ENCODE results near the gene MASP1. TPM values are rescaled to one million over a fixed set of nuclear protein-coding genes. Genes with fewer than 3 reads are reported as not detected.
"Not testable (repeated sequence)": the region's sequence is repeated elsewhere in the genome, so short reads cannot be mapped to it uniquely, and the experiment has no call there.

The MASP1 gene
- total RNA-seq, 1 donor from 2014 or later = 4.6 TPM

DNA sequence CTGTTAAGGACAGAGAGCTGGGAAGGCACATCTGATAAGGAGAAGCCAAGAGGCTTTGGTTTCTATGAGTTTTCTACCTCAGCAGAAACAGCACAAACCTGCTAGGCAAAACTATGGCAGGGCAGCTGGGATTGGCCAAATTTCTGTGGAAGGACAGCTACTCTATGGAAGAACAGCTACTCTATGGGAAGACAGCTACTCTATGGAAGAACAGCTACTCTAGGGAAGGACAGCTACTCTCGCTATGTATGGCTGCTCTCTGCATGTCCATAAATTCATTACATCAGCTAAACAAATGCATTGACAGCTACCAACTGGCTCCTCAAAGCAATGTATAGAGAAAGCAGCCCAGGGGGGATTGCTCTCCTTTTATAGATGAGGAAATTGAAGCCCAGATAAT is 24.8 kb downstream of the MASP1 start:
- DNase-seq (ENCODE audit: extremely low read depth, low read depth, low spot score) = no peak

DNA sequence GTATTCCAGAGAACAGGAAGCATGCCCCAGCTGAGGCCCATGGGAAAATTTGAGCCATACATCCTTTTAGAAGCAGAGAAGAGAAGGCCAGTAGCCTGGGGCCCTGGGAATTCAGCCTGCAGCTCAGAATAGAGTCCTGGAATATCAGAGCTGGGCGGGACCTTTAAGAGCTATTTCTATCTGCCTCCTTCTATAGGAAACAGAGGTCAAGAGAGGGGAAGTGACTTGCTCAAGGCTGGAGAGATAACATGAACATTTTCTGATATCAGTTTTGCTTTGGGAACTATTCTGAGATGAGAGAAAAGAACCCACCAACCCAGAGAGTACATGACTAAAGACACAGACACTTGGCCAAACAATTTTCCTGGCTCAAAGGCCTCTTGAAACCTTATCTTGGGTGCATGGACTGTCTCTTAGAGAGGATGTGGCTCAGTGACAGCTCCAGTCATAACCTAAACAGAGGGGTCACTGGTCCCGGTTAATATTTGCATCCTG is 26.0 kb downstream of the MASP1 start:
- peak; percentile 74 for DNase-seq (ENCODE audit: extremely low read depth, low read depth, low spot score)

DNA sequence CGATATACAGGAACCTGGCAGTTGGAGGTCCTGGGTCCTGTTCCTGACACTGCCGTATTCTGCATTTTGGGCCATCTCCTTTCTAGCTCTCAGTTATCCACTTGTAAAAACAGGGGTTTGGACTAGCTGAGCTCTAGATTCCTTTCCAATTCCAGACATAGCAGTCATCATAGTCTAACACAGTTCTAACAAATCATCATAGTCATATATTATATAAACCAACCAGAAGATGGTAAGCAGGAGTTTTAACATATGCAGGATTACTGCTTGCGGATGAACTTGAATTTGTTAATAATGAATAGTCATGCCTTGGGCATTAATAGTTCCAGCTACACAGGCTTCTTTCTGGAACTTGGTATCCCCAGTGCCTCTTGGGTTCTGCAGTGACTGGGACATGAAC is 26.6 kb downstream of the MASP1 start:
- no peak for DNase-seq (ENCODE audit: extremely low read depth, low read depth, low spot score)

DNA sequence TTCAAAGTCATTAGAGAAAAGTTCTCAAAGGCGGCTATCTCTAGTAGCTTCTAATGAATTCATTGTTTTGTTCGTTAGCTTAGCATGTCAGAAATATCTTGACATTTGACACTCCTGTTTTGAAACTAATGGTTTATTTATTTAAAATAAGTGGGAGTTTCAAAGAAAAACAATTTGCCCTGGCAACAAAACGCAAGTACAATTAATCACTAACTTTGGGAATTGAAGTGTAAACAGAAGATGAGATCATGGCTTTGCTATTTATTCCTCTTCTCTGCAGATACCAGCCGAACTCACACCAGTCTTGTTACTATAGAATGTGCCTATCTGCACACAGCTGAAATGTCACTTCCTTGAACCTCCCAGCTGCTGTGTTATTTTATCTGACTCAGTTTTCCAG is 27.5 kb downstream of the MASP1 start:
- peak; percentile 41 for DNase-seq (ENCODE audit: extremely low read depth, low read depth, low spot score)

DNA sequence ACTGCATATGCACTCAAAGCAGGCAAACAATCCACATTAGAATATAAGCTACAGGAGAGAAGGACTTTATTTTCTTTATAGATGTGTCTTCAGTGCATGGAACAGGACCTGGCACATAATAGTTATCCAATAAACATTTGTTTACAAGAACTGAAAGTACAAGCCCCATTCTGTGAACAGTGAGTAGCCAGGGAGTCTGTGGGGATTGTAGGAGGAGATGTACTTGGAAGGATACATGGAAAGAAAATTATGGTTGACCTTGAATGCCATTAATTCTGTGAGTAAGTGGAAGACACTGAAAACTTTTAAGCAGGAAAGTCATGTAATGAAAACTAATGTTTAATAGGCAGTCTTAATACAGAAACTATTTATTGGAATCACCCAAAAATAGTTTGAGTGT is 28.3 kb downstream of the MASP1 start:
- no peak for DNase-seq (ENCODE audit: extremely low read depth, low read depth, low spot score)

DNA sequence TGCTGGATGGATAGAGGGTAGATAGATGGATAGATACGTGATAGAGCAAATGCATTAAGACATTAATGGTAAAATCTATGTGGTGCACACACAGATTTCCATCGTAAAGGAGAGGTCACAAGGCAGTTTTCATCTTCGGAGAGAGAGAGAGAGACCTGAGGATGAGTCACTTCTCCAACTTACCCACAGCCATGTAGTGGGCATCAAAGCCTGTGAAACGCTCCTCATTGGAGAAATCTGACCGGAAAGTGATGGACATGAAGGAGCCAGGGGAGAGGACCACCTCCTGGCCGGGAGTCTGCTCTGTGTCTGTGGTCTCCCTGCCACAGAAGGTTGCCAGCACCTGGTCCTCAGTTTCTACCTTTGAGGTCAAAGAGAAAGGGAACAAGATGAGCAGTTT is 29.2 kb downstream of the MASP1 start:
- no peak for DNase-seq (ENCODE audit: extremely low read depth, low read depth, low spot score)

DNA sequence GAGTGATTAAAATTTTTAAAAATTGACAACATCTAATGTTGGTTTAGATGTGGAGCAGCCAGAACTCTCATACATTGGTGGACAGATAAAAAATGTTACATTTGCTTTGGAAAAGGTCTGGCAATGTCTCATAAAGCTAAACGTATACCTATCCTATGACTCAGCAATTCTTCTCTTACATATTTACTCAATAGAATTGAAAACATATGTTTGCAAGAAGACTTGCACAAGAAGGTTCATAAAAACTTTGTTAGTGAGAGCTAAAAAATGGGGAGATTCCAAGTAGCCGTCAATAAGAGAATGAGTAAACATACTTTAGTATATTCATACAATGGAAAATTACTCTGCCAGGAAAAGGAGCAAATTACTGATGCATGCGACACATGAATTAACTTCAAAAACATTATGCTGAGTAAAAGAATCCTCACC is 30.0 kb downstream of the MASP1 start:
- no peak for DNase-seq (ENCODE audit: extremely low read depth, low read depth, low spot score)

DNA sequence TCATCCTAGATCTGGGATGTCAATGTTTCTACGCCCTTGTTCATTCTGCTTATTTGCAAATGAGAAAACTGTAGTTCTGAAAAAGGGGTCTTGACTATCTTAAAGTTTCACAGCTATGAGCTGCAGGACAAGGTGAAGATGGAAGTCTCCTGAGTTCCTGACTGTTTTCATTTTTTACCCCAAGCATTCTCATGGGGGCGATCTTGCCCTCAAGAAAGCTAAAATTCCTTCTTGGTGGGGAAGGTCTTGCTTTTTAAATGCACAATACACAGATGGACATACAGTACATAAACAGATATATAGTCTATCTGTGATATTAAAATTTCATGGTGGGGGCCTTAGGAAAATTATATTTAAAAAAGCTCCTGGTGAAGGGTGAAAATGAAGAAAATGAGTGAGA is 32.4 kb downstream of the MASP1 start:
- no peak for DNase-seq (ENCODE audit: extremely low read depth, low read depth, low spot score)

DNA sequence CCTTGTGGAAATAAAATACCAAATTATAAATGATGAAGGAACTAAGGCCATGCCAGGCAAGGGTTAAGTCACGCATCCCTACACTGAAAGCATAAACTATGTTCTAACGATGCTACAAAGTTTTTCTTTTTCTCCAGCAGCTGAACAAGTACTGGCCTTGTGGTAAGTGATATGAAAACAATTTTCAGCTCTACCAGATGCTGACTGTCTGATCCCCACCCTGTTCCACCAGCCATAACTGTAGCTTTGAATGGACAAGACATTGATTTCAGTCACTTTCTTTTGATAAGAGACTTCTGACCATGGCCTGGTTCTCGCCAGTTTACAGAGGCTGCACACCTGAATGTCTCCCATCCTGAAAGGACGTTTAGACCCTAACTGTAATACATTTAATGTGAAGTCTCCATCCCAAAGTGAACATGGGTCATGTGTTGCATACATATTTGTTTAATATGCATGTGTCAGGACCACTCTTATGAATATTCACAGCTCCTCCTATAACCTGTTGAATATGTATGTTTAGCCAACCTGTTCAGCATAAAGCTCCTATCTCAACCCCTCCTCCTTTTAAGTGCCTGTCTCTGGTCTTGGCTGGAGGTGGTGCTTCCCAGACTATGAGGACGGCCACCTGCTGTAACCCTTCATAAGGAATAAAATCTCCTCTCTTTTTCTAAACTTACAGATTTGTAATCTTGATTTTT is 33.4 kb downstream of the MASP1 start:
- DNase-seq (ENCODE audit: extremely low read depth, low read depth, low spot score) = no peak

DNA sequence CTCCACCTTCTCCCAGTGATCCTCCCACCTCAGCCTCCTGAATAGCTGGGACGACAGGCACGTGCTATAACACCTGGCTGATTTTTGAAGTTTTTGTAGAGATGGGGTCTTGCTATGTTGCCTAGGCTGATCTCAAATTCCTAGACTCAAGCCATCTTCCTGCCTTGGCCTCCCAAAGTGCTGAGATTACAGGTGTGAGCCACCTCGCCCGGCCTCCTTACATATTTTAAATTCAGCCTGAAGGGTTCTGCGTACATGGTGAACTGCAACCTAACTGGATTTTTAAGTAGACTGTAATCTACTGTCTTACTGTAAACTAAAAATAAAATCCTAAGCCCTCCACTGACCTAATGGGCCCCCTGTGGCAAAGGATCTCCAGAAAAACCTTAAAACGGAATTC is 34.1 kb downstream of the MASP1 start:
- no peak for DNase-seq (ENCODE audit: extremely low read depth, low read depth, low spot score)

DNA sequence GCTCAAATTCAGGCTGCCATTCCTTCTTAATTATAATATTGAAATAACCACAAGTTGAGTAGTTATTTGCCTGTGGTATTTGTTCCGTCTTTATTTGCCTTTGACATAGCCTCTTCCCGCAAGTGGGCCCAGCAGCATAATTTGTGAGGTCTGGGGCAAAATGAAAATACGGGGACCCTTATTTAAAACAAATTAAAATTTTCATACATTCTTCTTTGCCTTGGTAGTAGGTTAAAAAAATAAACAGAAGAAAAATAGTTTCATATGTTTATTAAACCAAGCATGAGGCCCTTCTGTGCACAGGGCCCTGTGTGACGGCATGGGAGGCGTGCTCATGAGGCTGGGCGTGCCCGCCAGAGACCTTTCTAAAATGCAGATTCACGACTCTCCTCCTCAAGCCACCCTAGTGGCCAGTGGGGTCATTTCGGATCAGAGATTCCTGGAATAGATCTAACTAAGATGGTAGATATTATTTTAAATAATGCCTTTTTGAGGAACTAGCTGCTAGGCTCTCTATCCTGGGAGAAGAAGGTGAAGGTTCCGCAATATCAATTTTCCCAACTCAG is 35.4 kb downstream of the MASP1 start:
- DNase-seq (ENCODE audit: extremely low read depth, low read depth, low spot score) = no peak

DNA sequence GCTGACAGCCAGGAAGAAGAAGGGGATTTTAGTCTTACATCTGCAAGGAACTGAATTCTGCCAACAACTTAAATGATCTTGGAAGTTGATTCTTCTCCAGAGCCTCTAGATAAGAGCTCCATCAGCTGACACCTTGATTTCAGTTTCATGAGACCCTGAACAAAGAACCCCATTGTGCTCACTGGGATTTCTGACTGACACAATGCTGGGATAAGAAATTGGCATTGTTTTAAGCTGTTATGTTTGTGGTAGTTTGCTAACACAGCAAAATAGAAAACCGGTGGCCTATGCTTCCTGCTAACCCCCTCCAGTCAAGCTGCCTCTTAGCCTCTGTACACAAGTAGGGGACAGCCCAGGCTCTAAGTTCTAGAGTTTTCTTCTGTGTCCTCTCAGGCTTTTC is 36.2 kb downstream of the MASP1 start:
- DNase-seq (ENCODE audit: extremely low read depth, low read depth, low spot score) = no peak

DNA sequence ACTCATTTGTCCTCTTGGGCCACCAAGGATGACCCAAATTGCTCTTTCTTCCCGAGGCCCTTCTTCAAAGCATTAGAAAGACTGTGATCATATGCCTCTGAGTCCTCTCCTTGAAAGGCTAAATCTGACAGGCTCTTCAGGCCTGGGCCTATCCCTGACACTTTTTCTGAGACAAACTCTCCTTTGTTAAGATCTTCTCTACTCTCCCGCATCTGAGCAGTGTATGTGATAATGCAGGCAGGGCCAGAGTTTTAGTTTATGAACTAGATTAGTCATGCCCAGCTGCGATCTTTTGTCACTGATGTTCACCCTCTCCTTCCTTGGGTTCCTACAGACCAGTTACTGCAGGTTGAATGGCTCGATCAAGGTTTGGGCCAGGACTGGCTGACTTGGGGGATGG is 39.2 kb downstream of the MASP1 start:
- no peak for DNase-seq (ENCODE audit: extremely low read depth, low read depth, low spot score)

DNA sequence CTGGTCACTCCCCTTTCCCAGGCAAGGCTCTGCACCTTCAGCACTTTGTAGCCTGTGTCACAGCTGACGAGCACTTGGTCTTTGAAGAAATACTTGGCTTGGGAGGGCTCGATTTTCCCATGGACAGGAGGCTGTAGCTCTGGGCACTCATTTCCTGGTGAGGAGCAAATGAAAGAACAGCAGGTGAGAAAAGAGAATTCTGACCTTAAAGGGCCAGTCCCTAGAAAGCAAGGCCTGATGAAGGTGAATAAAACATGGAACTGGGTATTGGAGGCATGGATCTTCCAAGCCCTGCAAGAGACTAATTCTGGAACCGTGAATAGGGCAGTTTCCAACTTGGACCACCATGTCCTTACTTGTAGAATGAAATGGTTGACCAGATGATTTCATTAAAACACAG is 39.9 kb downstream of the MASP1 start:
- DNase-seq (ENCODE audit: extremely low read depth, low read depth, low spot score) = no peak

DNA sequence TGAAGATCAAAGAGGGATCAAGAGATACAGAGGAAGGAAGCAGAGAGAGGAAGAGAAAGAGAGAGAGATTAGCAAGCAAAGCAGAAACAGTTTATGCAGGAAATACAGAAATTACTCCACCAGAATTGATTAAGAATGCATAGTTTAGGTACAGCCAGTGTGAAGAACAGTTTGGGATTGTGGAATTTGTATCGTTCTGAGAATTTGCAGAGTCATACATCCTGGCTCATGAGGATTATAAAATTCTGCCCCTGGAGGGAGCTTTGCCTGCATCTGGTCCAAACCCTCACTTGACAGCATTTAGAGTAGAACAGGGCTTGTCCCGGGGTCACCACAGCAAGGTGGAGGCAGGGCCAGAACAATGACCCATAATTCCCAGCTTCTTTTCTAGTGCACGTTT is 44.1 kb downstream of the MASP1 start:
- no peak for DNase-seq (ENCODE audit: extremely low read depth, low read depth, low spot score)

DNA sequence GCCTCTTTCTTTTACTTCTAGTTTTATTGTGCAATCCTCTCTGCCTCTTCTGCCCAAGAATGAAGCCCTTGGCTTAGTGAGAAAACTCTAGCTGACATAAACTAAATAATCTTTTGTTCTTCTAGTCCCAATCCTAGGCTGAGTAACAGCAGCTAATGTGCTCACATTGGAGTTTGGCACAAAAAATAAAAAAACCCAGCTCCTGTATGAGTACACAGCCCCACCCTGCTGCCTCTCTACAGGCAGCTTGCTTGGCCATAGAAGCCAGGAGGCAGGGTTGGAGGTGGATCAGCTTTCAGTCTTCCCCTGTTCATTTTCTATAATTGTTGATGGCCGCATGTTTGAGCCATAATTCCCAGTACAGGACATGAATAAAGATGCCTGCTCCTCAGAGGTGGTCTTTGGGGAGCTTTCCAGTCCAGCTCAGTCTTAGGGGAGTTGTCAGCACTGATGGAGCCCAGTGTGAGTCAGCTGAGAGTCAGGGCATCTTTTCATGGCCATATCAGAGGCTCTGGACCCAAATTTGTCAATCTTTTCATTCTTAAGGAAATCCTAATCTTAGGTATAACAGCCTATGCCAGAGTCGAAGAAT is 47.5 kb downstream of the MASP1 start:
- no peak for DNase-seq (ENCODE audit: extremely low read depth, low read depth, low spot score)

DNA sequence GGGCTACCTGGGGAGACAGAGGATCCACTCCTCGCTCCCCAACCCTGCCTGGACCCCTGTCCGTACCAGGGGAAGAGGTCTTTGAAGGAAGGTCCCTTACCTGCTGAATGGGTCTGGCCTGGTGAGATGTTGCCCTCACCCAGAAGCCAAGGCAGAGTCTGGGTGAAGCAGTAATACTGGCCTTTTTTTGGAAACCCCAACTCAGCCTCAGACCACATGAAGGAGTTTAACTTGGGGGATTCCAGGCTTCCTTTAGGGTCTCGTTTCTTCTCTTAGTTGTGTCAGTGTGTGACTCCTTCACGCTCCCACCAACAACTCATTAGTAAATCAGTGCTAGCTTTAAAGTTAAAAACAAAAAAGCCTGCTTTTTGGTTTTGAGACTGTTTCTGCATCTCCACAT is 48.6 kb downstream of the MASP1 start:
- no peak for DNase-seq (ENCODE audit: extremely low read depth, low read depth, low spot score)

DNA sequence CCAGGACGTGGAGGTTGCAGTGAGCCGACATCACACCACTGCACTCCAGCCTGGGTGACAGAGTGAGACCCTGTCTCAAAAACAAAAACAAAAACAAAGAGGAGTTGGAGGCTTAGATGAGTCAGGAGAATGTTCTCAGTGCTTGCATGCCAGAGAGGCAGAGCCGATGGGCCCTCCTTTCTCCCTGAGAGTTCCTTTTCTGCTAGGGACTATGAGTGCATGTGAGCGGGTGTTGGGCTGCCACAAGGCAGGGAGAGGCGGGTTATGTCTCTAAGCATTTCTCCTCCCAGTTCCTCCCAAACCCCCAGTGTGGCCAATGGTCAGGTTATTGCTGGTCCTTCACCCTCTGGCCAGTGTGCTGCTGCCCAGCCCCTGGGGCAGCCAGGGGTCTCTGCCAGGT is 49.1 kb downstream of the MASP1 start:
- DNase-seq (ENCODE audit: extremely low read depth, low read depth, low spot score) = no peak

DNA sequence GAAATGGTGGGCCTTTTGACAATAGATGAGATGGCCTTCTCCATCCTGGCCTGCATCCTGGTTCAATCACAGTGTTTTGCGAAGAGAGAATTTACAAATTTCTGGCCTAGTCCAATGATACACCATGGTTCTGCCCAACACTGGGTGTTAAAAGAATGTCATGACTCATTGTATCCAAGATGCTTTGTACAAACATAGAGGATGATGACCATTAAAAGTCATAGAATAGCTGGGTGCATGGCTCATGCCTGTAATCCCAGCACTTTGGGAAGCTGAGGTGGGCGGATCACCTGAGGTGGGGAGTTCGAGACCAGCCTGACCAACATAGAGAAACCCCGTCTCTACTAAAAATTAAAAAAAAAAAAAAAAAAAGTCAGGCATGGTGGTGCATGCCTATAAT is 52.7 kb downstream of the MASP1 start:
- DNase-seq (ENCODE audit: extremely low read depth, low read depth, low spot score) = not testable (repeated sequence)

DNA sequence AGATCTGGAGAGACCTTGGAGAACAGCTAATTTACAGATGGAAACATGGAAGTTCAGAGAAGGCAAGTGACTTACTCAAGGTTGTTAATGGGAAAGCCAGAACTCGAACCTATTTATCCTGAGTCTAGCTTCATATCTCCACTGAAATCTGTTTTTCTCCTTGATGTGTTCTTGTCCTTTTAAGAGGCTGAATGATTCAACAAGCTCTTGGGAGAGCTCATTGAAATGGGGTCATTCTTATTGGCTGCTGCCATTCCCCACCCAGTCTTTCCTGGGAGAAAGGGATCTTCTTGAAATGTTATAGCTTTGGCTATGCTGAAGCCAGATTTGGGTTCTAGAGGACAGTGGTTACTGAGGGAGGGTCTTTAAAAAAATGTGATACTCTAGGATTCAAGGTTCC is 53.3 kb downstream of the MASP1 start:
- no peak for DNase-seq (ENCODE audit: extremely low read depth, low read depth, low spot score)

DNA sequence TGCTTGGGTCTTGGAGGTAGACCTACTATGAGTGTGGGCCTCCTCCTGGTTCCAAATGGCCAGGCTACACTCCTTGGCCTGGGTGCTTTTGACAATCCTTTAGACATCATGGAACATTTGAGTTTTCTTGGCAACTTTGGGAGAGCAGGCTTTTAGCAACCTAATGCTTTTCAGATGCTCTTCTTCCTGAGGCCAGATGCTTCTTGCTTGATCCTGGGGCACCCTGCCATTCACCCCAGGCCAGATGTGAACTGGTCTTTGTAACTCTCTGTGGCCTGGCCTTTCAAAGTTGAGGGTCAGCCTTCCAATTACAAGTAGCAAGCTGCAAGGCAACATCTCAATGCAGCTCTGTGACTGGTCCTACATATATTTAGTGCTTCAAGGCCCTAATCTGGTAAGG is 53.8 kb downstream of the MASP1 start:
- no peak for DNase-seq (ENCODE audit: extremely low read depth, low read depth, low spot score)

DNA sequence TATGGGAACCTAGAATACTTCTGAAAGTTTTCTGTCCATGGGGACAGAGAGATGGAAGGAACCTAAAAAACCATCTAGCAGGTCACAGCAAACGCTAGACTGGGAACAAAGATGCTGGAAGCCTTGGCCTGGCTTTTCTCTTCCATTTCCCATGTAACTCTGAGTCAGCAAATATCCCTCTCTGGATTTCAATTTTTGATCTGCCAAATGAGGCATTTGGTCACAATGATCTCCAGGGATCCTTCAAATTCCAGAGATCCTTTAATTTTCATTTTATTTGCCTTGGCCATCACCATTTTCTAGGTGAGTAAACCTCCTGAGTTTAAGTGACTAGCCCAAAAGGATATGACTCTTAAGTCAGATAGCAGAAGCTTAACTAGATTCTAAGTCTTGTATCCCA is 54.6 kb downstream of the MASP1 start:
- no peak for DNase-seq (ENCODE audit: extremely low read depth, low read depth, low spot score)

All from glomerular endothelial cell (primary cell).